Gastrocnemius medialis (tissue), 4 donors: ENCODE measurements around the gene BLVRB. TPM values are rescaled to one million over a fixed set of nuclear protein-coding genes. Genes with fewer than 3 reads are reported as not detected.
"Not testable (repeated sequence)": the region's sequence is repeated elsewhere in the genome, so short reads cannot be mapped to it uniquely, and the experiment has no call there.

Source experiments
- ATAC-seq, 2 donors: fragments of 150-250 bp; one replicate each; pipeline ENCODE4 v1.9.1; 2016
- DNase-seq, 2 donors: peaks; one replicate each; pipeline ENCODE4 v3.0.0-alpha.2; 2019
- H3K27ac ChIP-seq, 4 donors: fragments of 200-600 bp; sonication (generic); 1 replicate in 1 of 4; 2 replicates in 3 of 4; pipeline ENCODE4 v1.5.1; 2016 to 2018; ENCODE audit warnings: mild to moderate bottlenecking in 2 of 4, moderate library complexity in 1 of 4
- H3K27me3 ChIP-seq, 3 donors: fragments of 200-600 bp; sonication (generic) in 2 of 3; 1 replicate in 1 of 3; 2 replicates in 2 of 3; pipeline versions ENCODE4 v1.5.1 to v1.6.0; 2016 to 2019; ENCODE audit warnings: mild to moderate bottlenecking in 1 of 3, moderate library complexity in 1 of 3
- H3K36me3 ChIP-seq, 2 donors: fragments of 200-600 bp; sonication (generic) in 1 of 2; one replicate each; pipeline ENCODE4 v1.5.1; 2017 to 2018
- H3K4me1 ChIP-seq, 2 donors: fragments of 200-600 bp; sonication (generic) in 1 of 2; one replicate each; pipeline ENCODE4 v1.5.1; 2016 to 2017; ENCODE audit warnings: mild to moderate bottlenecking in 2 of 2
- H3K4me3 ChIP-seq, 4 donors: fragments of 200-600 bp; sonication (generic) in 3 of 4; 1 replicate in 1 of 4; 2 replicates in 3 of 4; pipeline ENCODE4 v1.5.1; 2016 to 2019; ENCODE audit warnings: mild to moderate bottlenecking in 2 of 4
- H3K9me3 ChIP-seq, 3 donors: fragments of 200-600 bp; sonication (generic) in 2 of 3; 1 replicate in 1 of 3; 2 replicates in 2 of 3; pipeline ENCODE4 v1.5.1; 2016 to 2019
- CTCF ChIP-seq, 5 experiments: fragments of 450-650 bp in 3 of 5; fragments of 200-600 bp in 2 of 5; sonication (generic) in 2 of 5; IDR thresholded peaks in 4 of 5; conservative IDR thresholded peaks in 1 of 5; 1 replicate in 4 of 5; 2 replicates in 1 of 5; pipeline ENCODE4 v1.5.1; 2016 to 2019; ENCODE audit warnings: antibody characterized with exemption in 5 of 5, mild to moderate bottlenecking in 3 of 5, moderate library complexity in 3 of 5
- POLR2A ChIP-seq, 2 donors: fragments of 450-650 bp; IDR thresholded peaks; one replicate each; pipeline ENCODE4 v1.6.1; 2017; ENCODE audit warnings: antibody characterized with exemption in 2 of 2, mild to moderate bottlenecking in 2 of 2, moderate library complexity in 2 of 2
- in situ Hi-C, 4 donors: fragments of 200-750 bp; cut with MboI; loops; one replicate each; pipeline versions ENCODE4 v1.15.0 to v1.8.0; 2017; ENCODE audit warnings: low sequenced_read_pairs in 4 of 4
- intact Hi-C: fragments of 100-400 bp; cut with DNase I; formaldehyde crosslinking; loops from one replicate; pipeline ENCODE4 v1.15.1; 2023; ENCODE audit warnings: low total_unique reads
- total RNA-seq, 4 donors: library from RNA; depleted of rRNA; stranded (reverse); fragments of >200 nt; gene quantifications; one replicate each; pipeline versions ENCODE4 v1.1.0 to v1.2.3, GENCODE V29; 2016

BLVRB gene
- total RNA-seq, 4 donors from 2014 or later, result 254 to 679 (median 280) TPM

- intact Hi-C loops, result no loop called here
- no peaks in the 10 kb centered on the region for H3K9me3 ChIP-seq
- DNase-seq (no peak), ATAC-seq (no peak)
- H3K27me3 ChIP-seq, result no peaks in the 10 kb centered on the region
- no peaks in the 10 kb centered on the region for H3K36me3 ChIP-seq
- H3K4me3 ChIP-seq, result no peak overlapping the region
- H3K4me1 ChIP-seq, result peaks cover 23 to 29% of the 10 kb centered on the region in 2 donors
- no peak for TF ChIP-seq POLR2A (IDR thresholded peaks at IDR 0.05)
- TF ChIP-seq CTCF (IDR thresholded peaks at IDR 0.05 in 4 of 5, conservative IDR thresholded peaks at IDR 0.05 in 1 of 5), result no peak
- H3K27ac ChIP-seq, result peak overlapping the region; percentile 90 to 100 (median 98)
- in situ Hi-C loops, result loop anchor here in 1 of 4 donors (10.0 kb wide), 1 partner anchor 55 kb away; the partner anchor contains the start of genes BLVRB and SPTBN4
Measured at GRCh38 chr19:40410030-40410389, 55.5 kb downstream of the BLVRB start.

GRCh38 chr19:40408598-40408925 is 57.0 kb downstream of the BLVRB start:
- H3K4me3 ChIP-seq, DNase-seq, intact Hi-C loops, H3K36me3 ChIP-seq, ATAC-seq, H3K27me3 ChIP-seq, in situ Hi-C loops, H3K9me3 ChIP-seq: not testable (repeated sequence)
- Histone ChIP-seq H3K27ac (peak overlapping the region in 3 of 4 donors; percentile 28 to 99 (median 46)), H3K4me1 (peaks cover 26 to 28% of the 10 kb centered on the region in 2 donors)

- intact Hi-C loops, result no loop called here
- no peak for DNase-seq
Measured at GRCh38 chr19:40407714-40408597, 57.6 kb downstream of the BLVRB start.

GRCh38 chr19:40403262-40403984 is 62.1 kb downstream of the BLVRB start:
- peak overlapping the region; percentile 87 to 92 (median 88) for H3K27ac ChIP-seq
- peak; percentile 57 to 76 for ATAC-seq
- no peaks in the 10 kb centered on the region for H3K36me3 ChIP-seq
- H3K27me3 ChIP-seq, result no peaks in the 10 kb centered on the region
- DNase-seq, result peak; percentile 70 to 77
- intact Hi-C loops, result no loop called here
- no peaks in the 10 kb centered on the region for H3K9me3 ChIP-seq
- H3K4me1 ChIP-seq, result peaks cover 8 to 11% of the 10 kb centered on the region in 2 donors
- H3K4me3 ChIP-seq, result peak overlapping the region; percentile 69 to 82 (median 71)
- peak in 1 of 5 experiments; percentile 33 for TF ChIP-seq CTCF (IDR thresholded peaks at IDR 0.05 in 4 of 5, conservative IDR thresholded peaks at IDR 0.05 in 1 of 5)
- TF ChIP-seq POLR2A (IDR thresholded peaks at IDR 0.05), result no peak
- in situ Hi-C loops, result no loop called here

More at GRCh38 chr19:40407714-40408597, 57.6 kb downstream of the BLVRB start:
- Histone ChIP-seq H3K4me1 (peaks cover 27 to 33% of the 10 kb centered on the region in 2 donors), H3K4me3 (no peak overlapping the region), H3K36me3 (no peaks in the 10 kb centered on the region), H3K27me3 (no peaks in the 10 kb centered on the region), H3K27ac (peak overlapping the region in 3 of 4 donors; percentile 28 to 99 (median 46)), H3K9me3 (no peaks in the 10 kb centered on the region)
- no peak for ATAC-seq
- in situ Hi-C loops, result no loop called here
- TF ChIP-seq POLR2A (IDR thresholded peaks at IDR 0.05) (no peak), CTCF (IDR thresholded peaks at IDR 0.05 in 4 of 5, conservative IDR thresholded peaks at IDR 0.05 in 1 of 5) (no peak)

GRCh38 chr19:40400559-40400958 is 65.0 kb downstream of the BLVRB start:
- in situ Hi-C loops, result no loop called here
- ATAC-seq (no peak), DNase-seq (no peak)
- H3K4me1 ChIP-seq, result peaks cover 8 to 11% of the 10 kb centered on the region in 2 donors
- no peak overlapping the region for H3K27ac ChIP-seq
- no peaks in the 10 kb centered on the region for H3K9me3 ChIP-seq
- H3K27me3 ChIP-seq, result no peaks in the 10 kb centered on the region
- H3K36me3 ChIP-seq, result no peaks in the 10 kb centered on the region
- TF ChIP-seq CTCF (IDR thresholded peaks at IDR 0.05 in 4 of 5, conservative IDR thresholded peaks at IDR 0.05 in 1 of 5) (no peak), POLR2A (IDR thresholded peaks at IDR 0.05) (no peak)
- intact Hi-C loops, result no loop called here
- H3K4me3 ChIP-seq, result no peak overlapping the region
